GM13976 (cell line): ENCODE measurements around the gene HPS6.
"Not testable (repeated sequence)": the region's sequence is repeated elsewhere in the genome, so short reads cannot be mapped to it uniquely, and the experiment has no call there.

Source experiments
- DNase-seq: peaks from one replicate; pipeline ENCODE4 v3.0.0; 2012; ENCODE audit warnings: low spot score
- CTCF ChIP-seq: IDR thresholded peaks from 2 replicates; pipeline ENCODE4 v1.5.1; 2012; ENCODE audit warnings: borderline replicate concordance, mild to moderate bottlenecking; ENCODE audit not compliant: insufficient read depth; ENCODE audit errors: extremely low read depth, missing control alignments, control extremely low read depth
- in situ Hi-C: fragments of 300-500 bp; cut with MboI; formaldehyde crosslinking; loops from one replicate; pipeline ENCODE4 v1.12.0; 2022; ENCODE audit warnings: low sequenced_read_pairs, mixed read lengths, inconsistent platforms; ENCODE audit not compliant: unreplicated experiment

Gene HPS6

GRCh38 chr10:102033787-102034186, 31.4 kb upstream of the HPS6 start:
- TF ChIP-seq CTCF = no peak
- in situ Hi-C loops = no loop called here
- no peak for DNase-seq

- in situ Hi-C loops = not testable (repeated sequence)
Measured at GRCh38 chr10:102035807-102036206, 29.3 kb upstream of the HPS6 start.

GRCh38 chr10:102038410-102038809, 26.7 kb upstream of the HPS6 start:
- DNase-seq = no peak
- in situ Hi-C loops = no loop called here
- TF ChIP-seq CTCF = no peak

More at GRCh38 chr10:102035807-102036206, 29.3 kb upstream of the HPS6 start:
- not testable (repeated sequence) for DNase-seq

GRCh38 chr10:102040305-102041050, 24.7 kb upstream of the HPS6 start:
- in situ Hi-C loops = no loop called here
- no peak for TF ChIP-seq CTCF
- no peak for DNase-seq

GRCh38 chr10:102045292-102045691, 19.9 kb upstream of the HPS6 start:
- no peak for TF ChIP-seq CTCF
- no peak for DNase-seq
- in situ Hi-C loops = no loop called here

GRCh38 chr10:102046095-102046494, 19.1 kb upstream of the HPS6 start:
- no peak for DNase-seq
- in situ Hi-C loops = no loop called here
- TF ChIP-seq CTCF = no peak

- in situ Hi-C loops, DNase-seq: not testable (repeated sequence)
Measured at GRCh38 chr10:102054881-102055646, 10.1 kb upstream of the HPS6 start.
